Vagina (tissue), 2 donors: ENCODE data around the gene ANO10. TPM values are rescaled to one million over a fixed set of nuclear protein-coding genes. Genes with fewer than 3 reads are reported as not detected.

Experiments used
- DNase-seq, 2 donors: peaks; one replicate each; pipeline ENCODE4 v3.0.0-alpha.2; 2017; ENCODE audit errors: extremely low spot score in 2 of 2
- H3K27ac ChIP-seq: fragments of 200-600 bp; sonication (generic); one replicate; pipeline ENCODE4 v1.5.1; 2019
- H3K27me3 ChIP-seq: fragments of 200-600 bp; sonication (generic); one replicate; pipeline ENCODE4 v1.5.1; 2019
- H3K36me3 ChIP-seq, 2 donors: fragments of 200-600 bp; sonication (generic); one replicate each; pipeline ENCODE4 v1.5.1; 2017 to 2019
- H3K4me1 ChIP-seq: fragments of 200-600 bp; sonication (generic); one replicate; pipeline ENCODE4 v1.5.1; 2019
- H3K4me3 ChIP-seq, 2 donors: fragments of 200-600 bp; sonication (generic); 1 replicate in 1 of 2; 2 replicates in 1 of 2; pipeline ENCODE4 v1.5.1; 2016 to 2019
- H3K9me3 ChIP-seq: fragments of 200-600 bp; sonication (generic); one replicate; pipeline ENCODE4 v1.5.1; 2019
- CTCF ChIP-seq, 3 experiments: fragments of 450-650 bp in 2 of 3; fragments of 200-600 bp in 1 of 3; sonication (generic) in 1 of 3; IDR thresholded peaks; one replicate each; pipeline ENCODE4 v1.5.1; 2017 to 2019; ENCODE audit warnings: antibody characterized with exemption in 3 of 3, mild to moderate bottlenecking in 2 of 3, moderate library complexity in 2 of 3
- POLR2A ChIP-seq, 2 donors: fragments of 450-650 bp; IDR thresholded peaks; one replicate each; pipeline ENCODE4 v1.6.1; 2017; ENCODE audit warnings: antibody characterized with exemption in 2 of 2, mild to moderate bottlenecking in 2 of 2, moderate library complexity in 2 of 2
- POLR2AphosphoS5 ChIP-seq, 2 donors: sonication (generic); formaldehyde crosslinking; IDR thresholded peaks; one replicate each; pipeline ENCODE4 v1.9.0; 2017; ENCODE audit warnings: antibody characterized with exemption in 2 of 2, mild to moderate bottlenecking in 2 of 2, low read depth in 1 of 2; ENCODE audit not compliant: insufficient read depth in 1 of 2
- intact Hi-C: fragments of 100-400 bp; cut with DNase I; formaldehyde crosslinking; loops from one replicate; pipeline ENCODE4 v1.15.1; 2023
- total RNA-seq: library from RNA; depleted of rRNA; stranded (reverse); fragments of >200 nt; gene quantifications from one replicate; pipeline ENCODE4 v1.2.3, GENCODE V29; 2016

The ANO10 gene
- total RNA-seq, 1 donor from 2014 or later, result 29.0 TPM

- no peaks in the 10 kb centered on the region for H3K9me3 ChIP-seq
- H3K36me3 ChIP-seq, result no peaks in the 10 kb centered on the region
- no peak for DNase-seq
- no peaks in the 10 kb centered on the region for H3K4me1 ChIP-seq
- H3K27ac ChIP-seq, result no peak overlapping the region
- TF ChIP-seq POLR2AphosphoS5 (IDR thresholded peaks at IDR 0.05; ENCODE audit: insufficient read depth in 1 of 2, low read depth in 1 of 2), result no peak
- no peak for TF ChIP-seq CTCF (IDR thresholded peaks at IDR 0.05)
- TF ChIP-seq POLR2A (IDR thresholded peaks at IDR 0.05), result no peak
- no peaks in the 10 kb centered on the region for H3K27me3 ChIP-seq
- no peak overlapping the region for H3K4me3 ChIP-seq
- intact Hi-C loops, result no loop called here
Observed at GRCh38 chr3:43632986-43633385, 11.2 kb upstream of the ANO10 start.

GRCh38 chr3:43632269-43632733 lies 10.5 kb upstream of the ANO10 start:
- H3K4me1 ChIP-seq, result no peaks in the 10 kb centered on the region
- H3K27me3 ChIP-seq, result no peaks in the 10 kb centered on the region
- no peak overlapping the region for H3K27ac ChIP-seq
- no peaks in the 10 kb centered on the region for H3K9me3 ChIP-seq
- TF ChIP-seq CTCF (IDR thresholded peaks at IDR 0.05), result no peak
- TF ChIP-seq POLR2AphosphoS5 (IDR thresholded peaks at IDR 0.05; ENCODE audit: insufficient read depth in 1 of 2, low read depth in 1 of 2), result no peak
- no peak for TF ChIP-seq POLR2A (IDR thresholded peaks at IDR 0.05)
- no peaks in the 10 kb centered on the region for H3K36me3 ChIP-seq
- DNase-seq, result no peak
- intact Hi-C loops, result no loop called here
- no peak overlapping the region for H3K4me3 ChIP-seq

- Histone ChIP-seq H3K4me3 (no peak overlapping the region), H3K36me3 (no peaks in the 10 kb centered on the region), H3K4me1 (no peaks in the 10 kb centered on the region), H3K27me3 (no peaks in the 10 kb centered on the region), H3K27ac (no peak overlapping the region), H3K9me3 (no peaks in the 10 kb centered on the region)
- intact Hi-C loops, result no loop called here
- TF ChIP-seq CTCF (IDR thresholded peaks at IDR 0.05) (no peak), POLR2A (IDR thresholded peaks at IDR 0.05) (no peak), POLR2AphosphoS5 (IDR thresholded peaks at IDR 0.05; ENCODE audit: insufficient read depth in 1 of 2, low read depth in 1 of 2) (no peak)
- DNase-seq, result no peak
Observed at GRCh38 chr3:43629741-43630140, 7.9 kb upstream of the ANO10 start.

- no peaks in the 10 kb centered on the region for H3K36me3 ChIP-seq
- no peak overlapping the region for H3K27ac ChIP-seq
- DNase-seq, result no peak
- H3K27me3 ChIP-seq, result no peaks in the 10 kb centered on the region
- TF ChIP-seq CTCF (IDR thresholded peaks at IDR 0.05) (no peak), POLR2A (IDR thresholded peaks at IDR 0.05) (no peak), POLR2AphosphoS5 (IDR thresholded peaks at IDR 0.05; ENCODE audit: insufficient read depth in 1 of 2, low read depth in 1 of 2) (no peak)
- no peaks in the 10 kb centered on the region for H3K9me3 ChIP-seq
- H3K4me1 ChIP-seq, result no peaks in the 10 kb centered on the region
- intact Hi-C loops, result no loop called here
- no peak overlapping the region for H3K4me3 ChIP-seq
Observed at GRCh38 chr3:43629257-43629656, 7.4 kb upstream of the ANO10 start.

GRCh38 chr3:43627360-43627759 lies 5.5 kb upstream of the ANO10 start:
- Histone ChIP-seq H3K4me1 (peaks cover 6% of the 10 kb centered on the region), H3K9me3 (no peaks in the 10 kb centered on the region), H3K36me3 (no peaks in the 10 kb centered on the region), H3K4me3 (no peak overlapping the region), H3K27me3 (no peaks in the 10 kb centered on the region), H3K27ac (no peak overlapping the region)
- intact Hi-C loops, result no loop called here
- no peak for DNase-seq
- no peak for TF ChIP-seq POLR2AphosphoS5 (IDR thresholded peaks at IDR 0.05; ENCODE audit: insufficient read depth in 1 of 2, low read depth in 1 of 2)
- no peak for TF ChIP-seq CTCF (IDR thresholded peaks at IDR 0.05)
- TF ChIP-seq POLR2A (IDR thresholded peaks at IDR 0.05), result no peak
